KMS-11 (cell line): Measurements from ENCODE around the gene ZNF311.

ENCODE experiments used
- H2AFZ ChIP-seq: fragments of 200-600 bp; sonication (generic); 2 replicates; pipeline ENCODE4 v1.6.1; 2016; ENCODE audit warnings: antibody characterized with exemption, mixed run types, low read depth
- H3K27ac ChIP-seq: fragments of 200-600 bp; sonication (generic); 2 replicates; pipeline ENCODE4 v1.6.1; 2016; ENCODE audit warnings: mild to moderate bottlenecking, mixed run types
- H3K27me3 ChIP-seq: fragments of 200-600 bp; sonication (generic); 2 replicates; pipeline ENCODE4 v1.6.1; 2017; ENCODE audit warnings: mild to moderate bottlenecking, low read depth, mixed run types, moderate library complexity; ENCODE audit not compliant: insufficient read depth
- H3K36me3 ChIP-seq: fragments of 200-600 bp; sonication (generic); 2 replicates; pipeline ENCODE4 v1.6.1; 2017; ENCODE audit warnings: mild to moderate bottlenecking, mixed run types; ENCODE audit not compliant: insufficient read depth
- H3K4me1 ChIP-seq: fragments of 200-600 bp; sonication (generic); 2 replicates; pipeline ENCODE4 v1.6.1; 2016; ENCODE audit warnings: mild to moderate bottlenecking, low read depth, mixed run types; ENCODE audit not compliant: poor library complexity, severe bottlenecking
- H3K4me2 ChIP-seq: fragments of 200-600 bp; sonication (generic); 2 replicates; pipeline ENCODE4 v1.7.0; 2016; ENCODE audit warnings: mild to moderate bottlenecking, mixed run types
- H3K4me3 ChIP-seq: fragments of 200-600 bp; sonication (generic); IDR thresholded peaks from 2 replicates; pipeline ENCODE4 v1.6.1; 2017; ENCODE audit warnings: low read depth, low read length, mixed read lengths; ENCODE audit not compliant: insufficient read depth
- H3K79me2 ChIP-seq: fragments of 200-600 bp; sonication (generic); 2 replicates; pipeline ENCODE4 v1.6.1; 2016; ENCODE audit warnings: low read depth, mixed run types; ENCODE audit not compliant: insufficient read depth
- H3K9ac ChIP-seq: fragments of 200-600 bp; sonication (generic); 2 replicates; pipeline ENCODE4 v1.6.1; 2016; ENCODE audit warnings: mild to moderate bottlenecking, mixed run types
- H4K20me1 ChIP-seq: fragments of 200-600 bp; sonication (generic); 2 replicates; pipeline ENCODE4 v1.6.1; 2016; ENCODE audit warnings: mild to moderate bottlenecking, mixed run types; ENCODE audit not compliant: insufficient read depth
- CTCF ChIP-seq: fragments of 200-600 bp; sonication (generic); conservative IDR thresholded peaks from 2 replicates; pipeline ENCODE4 v1.6.1; 2017; ENCODE audit warnings: low read depth, mild to moderate bottlenecking, antibody characterized with exemption, low read length, moderate library complexity, mixed read lengths

Gene ZNF311

DNA sequence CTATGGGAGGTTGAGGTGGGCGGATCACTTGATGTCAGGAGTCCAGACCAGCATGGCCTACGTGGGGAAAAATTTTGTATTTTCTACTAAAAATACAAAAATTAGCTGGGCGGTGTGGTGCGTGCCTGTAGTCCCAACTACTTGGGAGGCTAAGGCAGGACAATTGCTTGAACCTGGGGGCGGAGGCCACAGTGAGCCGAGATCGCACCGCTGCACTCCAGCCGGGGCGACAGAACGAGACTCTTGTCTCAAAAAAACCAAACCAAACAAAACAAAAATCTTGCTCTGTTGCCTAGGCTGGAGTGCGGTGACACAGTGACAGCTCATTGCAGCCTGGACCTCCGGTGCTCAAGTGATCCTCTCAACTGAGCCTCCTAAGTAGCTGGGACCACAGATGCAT is 23.7 kb upstream of the ZNF311 start:
- no peaks in the 10 kb centered on the region for H3K79me2 ChIP-seq
- no peak overlapping the region for H3K9ac ChIP-seq
- no peaks in the 10 kb centered on the region for H3K4me1 ChIP-seq
- no peak overlapping the region for H3K4me2 ChIP-seq
- no peaks in the 10 kb centered on the region for H4K20me1 ChIP-seq
- no peaks in the 10 kb centered on the region for H3K27me3 ChIP-seq
- H3K27ac ChIP-seq, result no peak overlapping the region
- no peak for TF ChIP-seq CTCF
- H2AFZ ChIP-seq, result no peak overlapping the region
- H3K4me3 ChIP-seq, result no peak overlapping the region
- H3K36me3 ChIP-seq, result no peaks in the 10 kb centered on the region

GRCh38 chr6:29025927-29026585 is 20.9 kb upstream of the ZNF311 start:
- Histone ChIP-seq H3K9ac (no peak overlapping the region), H3K79me2 (no peaks in the 10 kb centered on the region), H4K20me1 (no peaks in the 10 kb centered on the region), H3K4me3 (no peak overlapping the region), H2AFZ (no peak overlapping the region), H3K27me3 (no peaks in the 10 kb centered on the region), H3K4me1 (no peaks in the 10 kb centered on the region), H3K36me3 (no peaks in the 10 kb centered on the region), H3K27ac (no peak overlapping the region), H3K4me2 (no peak overlapping the region)
- TF ChIP-seq CTCF, result no peak

- no peaks in the 10 kb centered on the region for H4K20me1 ChIP-seq
- no peak for TF ChIP-seq CTCF
- H3K27me3 ChIP-seq, result no peaks in the 10 kb centered on the region
- no peaks in the 10 kb centered on the region for H3K36me3 ChIP-seq
- H2AFZ ChIP-seq, result no peak overlapping the region
- no peak overlapping the region for H3K4me2 ChIP-seq
- no peak overlapping the region for H3K9ac ChIP-seq
- no peak overlapping the region for H3K27ac ChIP-seq
- H3K79me2 ChIP-seq, result no peaks in the 10 kb centered on the region
- H3K4me1 ChIP-seq, result no peaks in the 10 kb centered on the region
- H3K4me3 ChIP-seq, result no peak overlapping the region
These were observed 16.3 kb upstream of the ZNF311 start for GRCh38 chr6:29021434-29021833.

DNA sequence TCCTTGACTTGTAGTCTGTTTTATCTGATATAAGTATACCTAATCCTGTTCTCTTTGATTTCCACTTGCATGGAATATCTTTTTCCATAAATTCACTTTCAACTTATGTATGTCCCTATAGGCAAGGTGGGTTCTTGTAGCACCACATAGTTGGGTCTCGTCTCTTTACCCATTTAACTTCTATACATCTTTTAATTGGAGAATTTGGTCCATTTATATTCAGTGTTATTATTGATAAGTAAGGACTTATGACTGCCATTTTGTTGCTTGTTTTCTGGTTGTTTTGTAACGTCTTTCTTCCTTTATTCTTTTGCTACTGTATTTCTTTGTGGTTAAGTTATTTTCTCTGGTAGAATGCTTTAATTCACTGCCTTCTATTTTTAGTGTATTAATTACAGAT is 14.5 kb upstream of the ZNF311 start:
- Histone ChIP-seq H4K20me1 (no peaks in the 10 kb centered on the region), H3K36me3 (no peaks in the 10 kb centered on the region), H3K9ac (no peak overlapping the region), H3K27ac (no peak overlapping the region), H3K27me3 (no peaks in the 10 kb centered on the region), H3K4me1 (no peaks in the 10 kb centered on the region), H3K79me2 (no peaks in the 10 kb centered on the region), H3K4me3 (no peak overlapping the region), H2AFZ (no peak overlapping the region), H3K4me2 (no peak overlapping the region)
- no peak for TF ChIP-seq CTCF
